ENCODE measurements around the gene TTYH2. TPM values are rescaled to one million over a fixed set of nuclear protein-coding genes. Genes with fewer than 3 reads are reported as not detected.

Gene TTYH2
- total RNA-seq, 1 donor from 2014 or later, result 3.8 TPM

DNA sequence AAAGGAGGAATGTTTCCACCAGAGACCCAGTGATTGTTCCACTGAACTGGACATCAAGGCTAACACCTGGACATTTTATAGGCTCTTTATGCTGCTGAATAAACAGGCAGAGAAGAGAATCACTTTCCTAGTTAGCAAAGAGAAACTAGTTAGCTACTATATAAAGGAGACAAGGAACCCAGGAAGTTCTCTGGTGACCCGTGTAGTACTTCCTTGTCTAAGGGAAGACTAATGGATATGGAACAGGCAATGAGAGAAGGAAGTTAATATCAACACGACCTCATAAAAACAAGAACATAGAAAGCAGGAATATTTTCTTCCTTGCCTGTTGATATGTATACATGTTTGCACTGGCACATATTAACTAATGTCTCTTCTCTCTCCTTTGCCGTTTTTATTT, 40.7 kb upstream of the TTYH2 start:
- Mint-ChIP-seq H3K4me1 (peaks cover 5% of the 10 kb centered on the region), H3K9me3 (no peaks in the 10 kb centered on the region), H3K4me3 (no peak overlapping the region), H3K27me3 (peaks cover 26% of the 10 kb centered on the region), H3K36me3 (ENCODE audit: low read depth) (no peaks in the 10 kb centered on the region), H3K27ac (no peak overlapping the region)
- DNase-seq, result no peak
- POLR2A ChIA-PET, result no interaction called here
- CTCF ChIA-PET, result no interaction called here
- intact Hi-C loops (cut with micrococcal nuclease), result no loop called here
- ATAC-seq (ENCODE audit: low read depth), result no peak
- TF ChIP-seq CTCF (IDR thresholded peaks at IDR 0.05), result no peak

DNA sequence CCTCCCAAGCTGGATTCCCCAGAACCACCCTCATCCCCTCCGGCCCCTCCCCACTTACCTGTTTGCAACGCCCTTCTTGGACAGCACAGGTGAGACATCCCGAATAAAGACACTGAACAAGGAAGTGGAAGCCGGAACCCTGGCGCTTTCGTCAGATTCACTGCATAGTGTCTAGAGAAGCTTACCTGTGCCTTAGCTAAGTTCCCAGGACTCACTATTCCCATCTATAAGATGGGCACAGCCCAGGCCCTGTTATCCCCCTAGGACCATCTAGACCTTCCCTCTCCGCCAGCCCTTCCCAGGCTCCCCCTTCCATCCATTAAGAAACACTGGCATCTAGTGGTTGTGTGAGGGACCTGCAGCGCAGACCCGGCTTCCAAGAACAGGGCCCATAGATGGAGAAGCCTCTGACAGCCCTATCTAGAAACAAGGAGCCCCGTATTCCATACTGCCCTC, 36.8 kb upstream of the TTYH2 start:
- ChIA-PET CTCF (interaction anchor here (0.6 to 1.3 kb wide), 2 partner anchors 742 to 748 kb away, joined by 3 to 4 read pairs; no protein-coding TSS in a partner anchor), POLR2A (no interaction called here)
- Mint-ChIP-seq H3K4me3 (no peak overlapping the region), H3K9me3 (no peaks in the 10 kb centered on the region), H3K27me3 (peaks cover 32% of the 10 kb centered on the region), H3K27ac (no peak overlapping the region), H3K36me3 (ENCODE audit: low read depth) (no peaks in the 10 kb centered on the region), H3K4me1 (peaks cover 5% of the 10 kb centered on the region)
- intact Hi-C loops (cut with micrococcal nuclease), result no loop called here
- DNase-seq, result no peak
- ATAC-seq (ENCODE audit: low read depth), result no peak
- TF ChIP-seq CTCF (IDR thresholded peaks at IDR 0.05), result no peak

DNA sequence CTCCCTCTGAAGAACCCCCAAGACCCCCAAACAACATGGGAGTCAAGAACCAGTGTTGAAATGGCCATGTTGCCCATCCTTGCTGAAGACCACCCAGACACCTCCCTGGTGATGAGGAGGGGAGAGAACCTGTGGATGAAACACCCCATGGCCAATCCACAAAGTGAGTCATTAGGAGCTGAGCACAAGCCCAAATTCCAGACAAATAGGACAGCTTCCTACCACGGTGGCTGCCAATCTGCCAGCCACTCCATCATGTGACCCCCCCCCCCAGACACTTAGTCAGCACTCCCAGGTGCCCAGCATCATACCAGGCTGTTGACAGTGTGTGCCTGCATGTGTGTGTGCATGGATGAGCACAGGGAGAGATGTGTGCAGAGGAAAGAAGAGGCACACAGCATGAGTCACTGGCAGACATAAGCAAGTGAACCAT, 36.3 kb upstream of the TTYH2 start:
- Mint-ChIP-seq H3K9me3 (no peaks in the 10 kb centered on the region), H3K4me3 (no peak overlapping the region), H3K36me3 (ENCODE audit: low read depth) (no peaks in the 10 kb centered on the region), H3K4me1 (peaks cover 5% of the 10 kb centered on the region), H3K27ac (no peak overlapping the region), H3K27me3 (peaks cover 35% of the 10 kb centered on the region)
- intact Hi-C loops (cut with micrococcal nuclease), result no loop called here
- ChIA-PET CTCF (interaction anchor here (0.6 to 0.9 kb wide), 2 partner anchors 742 to 746 kb away, joined by 3 read pairs; no protein-coding TSS in a partner anchor), POLR2A (no interaction called here)
- no peak for TF ChIP-seq CTCF (IDR thresholded peaks at IDR 0.05)
- ATAC-seq (ENCODE audit: low read depth), result no peak
- no peak for DNase-seq

- Mint-ChIP-seq H3K9me3 (no peaks in the 10 kb centered on the region), H3K27me3 (peaks cover 41% of the 10 kb centered on the region), H3K36me3 (ENCODE audit: low read depth) (no peaks in the 10 kb centered on the region), H3K27ac (no peak overlapping the region), H3K4me1 (peaks cover 5% of the 10 kb centered on the region), H3K4me3 (no peak overlapping the region)
- POLR2A ChIA-PET, result no interaction called here
- ATAC-seq (ENCODE audit: low read depth) (no peak), DNase-seq (no peak)
- intact Hi-C loops (cut with micrococcal nuclease), result no loop called here
- CTCF ChIA-PET, result no interaction called here
- TF ChIP-seq CTCF (IDR thresholded peaks at IDR 0.05), result no peak
Measured at GRCh38 chr17:74179576-74179975, 33.8 kb upstream of the TTYH2 start.

GRCh38 chr17:74180336-74180735, 33.0 kb upstream of the TTYH2 start:
- POLR2A ChIA-PET, result no interaction called here
- CTCF ChIA-PET, result no interaction called here
- intact Hi-C loops (cut with micrococcal nuclease), result no loop called here
- Mint-ChIP-seq H3K9me3 (no peaks in the 10 kb centered on the region), H3K27ac (no peak overlapping the region), H3K4me3 (no peak overlapping the region), H3K36me3 (ENCODE audit: low read depth) (no peaks in the 10 kb centered on the region), H3K27me3 (peaks cover 45% of the 10 kb centered on the region), H3K4me1 (peaks cover 3% of the 10 kb centered on the region)
- DNase-seq, result no peak
- no peak for TF ChIP-seq CTCF (IDR thresholded peaks at IDR 0.05)
- ATAC-seq (ENCODE audit: low read depth), result no peak

Data from activated B cell treated with CpG ODN at 0.5 μM for 24 hours (primary cell).